CD4-positive, alpha-beta T cell (primary cell): ENCODE results near the gene CD47. TPM values are rescaled to one million over a fixed set of nuclear protein-coding genes. Genes with fewer than 3 reads are reported as not detected.

Experiments used
- ATAC-seq: fragments of 200-7000 bp; cut with Tn5 transposase; one replicate; pipeline ENCODE4 v1.10.0; 2022; ENCODE audit warnings: mild to moderate bottlenecking; ENCODE audit not compliant: poor library complexity
- CTCF ChIA-PET: fragments of 350-600 bp; sonication (Branson Sonifier 250); formaldehyde crosslinking; loops from one replicate; lab custom pipeline; 2021; ENCODE audit warnings: antibody characterized with exemption, inconsistent platforms; lab: Charles Lee
- POLR2A ChIA-PET: fragments of 350-600 bp; sonication (Branson Sonifier 250); formaldehyde crosslinking; loops from one replicate; lab custom pipeline; 2021; ENCODE audit warnings: antibody characterized with exemption, inconsistent platforms; lab: Charles Lee
- DNase-seq, 14 experiments: peaks; one replicate each; pipeline ENCODE4 v3.0.0-alpha.2; 2013 to 2020; ENCODE audit warnings: mixed read lengths in 2 of 14
- H3K27ac ChIP-seq, 2 donors: one replicate each; pipeline versions ENCODE4 v1.5.1 to v1.7.0; 2013; ENCODE audit warnings: low read length in 2 of 2, low read depth in 1 of 2, mild to moderate bottlenecking in 1 of 2
- H3K27me3 ChIP-seq, 2 experiments: 1 replicate in 1 of 2; 2 replicates in 1 of 2; pipeline versions ENCODE4 v1.6.1 to v1.7.0; 2013; ENCODE audit warnings: low read length in 2 of 2, control low read depth in 1 of 2, mild to moderate bottlenecking in 1 of 2, moderate library complexity in 1 of 2; ENCODE audit not compliant: insufficient read depth in 2 of 2, control insufficient read depth in 1 of 2
- H3K36me3 ChIP-seq: one replicate; pipeline ENCODE4 v1.6.1; 2013; ENCODE audit warnings: low read length, control low read depth; ENCODE audit not compliant: insufficient read depth
- H3K4me1 ChIP-seq: one replicate; pipeline ENCODE4 v1.6.1; 2013; ENCODE audit warnings: low read length, control low read depth; ENCODE audit not compliant: insufficient read depth
- H3K4me3 ChIP-seq: one replicate; pipeline ENCODE4 v1.5.1; 2013; ENCODE audit warnings: mild to moderate bottlenecking, low read length, moderate library complexity
- H3K9me3 ChIP-seq, 2 experiments: 1 replicate in 1 of 2; 2 replicates in 1 of 2; pipeline versions ENCODE4 v1.6.1 to v1.7.0; 2013; ENCODE audit warnings: low read length in 2 of 2, mild to moderate bottlenecking in 2 of 2, control low read depth in 1 of 2, moderate library complexity in 1 of 2; ENCODE audit not compliant: control insufficient read depth in 1 of 2, insufficient read depth in 1 of 2
- H3K27ac Mint-ChIP-seq: one replicate; pipeline ENCODE4 v1.8.0; 2020; ENCODE audit warnings: mixed read lengths
- H3K27me3 Mint-ChIP-seq: one replicate; pipeline ENCODE4 v1.8.0; 2021; ENCODE audit warnings: mixed read lengths
- H3K36me3 Mint-ChIP-seq: one replicate; pipeline ENCODE4 v1.8.0; 2021; ENCODE audit warnings: low read depth, mixed read lengths
- H3K4me1 Mint-ChIP-seq: one replicate; pipeline ENCODE4 v1.8.0; 2021; ENCODE audit warnings: low read depth, mixed read lengths
- H3K4me3 Mint-ChIP-seq: one replicate; pipeline ENCODE4 v1.8.0; 2020; ENCODE audit warnings: mild to moderate bottlenecking, mixed read lengths
- H3K9me3 Mint-ChIP-seq: one replicate; pipeline ENCODE4 v1.8.0; 2020; ENCODE audit warnings: mixed read lengths
- intact Hi-C, 2 experiments: fragments of 100-400 bp; cut with DNase I in 1 of 2; cut with micrococcal nuclease in 1 of 2; formaldehyde crosslinking; loops; one replicate each; pipeline versions ENCODE4 v1.15.1 to v1.9.0; 2023 to 2025; cut with DNase I, micrococcal nuclease
- total RNA-seq, 174 experiments: library from RNA in 2 of 174; stranded (reverse) in 2 of 174; gene quantifications; one replicate each; pipeline ENCODE4 v1.2.3 and lab custom pipeline; 2021 to 2026
- TF ChIP-seq, protein P1 (sequence below): fragments of 200-600 bp; IDR thresholded peaks from one replicate; pipeline ENCODE4 v1.8.0; 2022; ENCODE audit warnings: antibody characterized with exemption, mild to moderate bottlenecking

Gene CD47
- total RNA-seq, 2 experiments from 2014 or later = 166 to 170 TPM

DNA sequence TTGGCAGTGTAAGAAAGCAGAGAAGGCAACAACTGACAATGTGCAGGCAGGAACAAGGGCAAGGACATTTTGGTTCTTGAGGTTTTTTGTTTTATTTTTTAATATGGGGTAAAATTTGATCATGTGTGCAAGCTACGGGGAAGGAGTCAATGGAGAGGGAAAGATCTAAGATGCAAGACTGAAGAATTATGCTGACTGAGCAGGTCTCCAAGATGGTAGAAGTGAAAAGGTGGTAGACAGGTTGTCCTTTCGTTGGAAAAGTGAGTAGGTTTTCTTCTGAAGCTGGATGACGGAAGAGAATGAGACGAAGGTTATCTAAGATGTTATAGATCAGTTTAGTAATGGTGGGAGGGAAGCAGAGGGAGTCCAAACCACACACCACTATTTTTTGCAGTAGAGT, 4.2 kb downstream of the CD47 start:
- ATAC-seq (no peak), DNase-seq (no peak)
- Histone ChIP-seq H3K9me3 (peaks cover 0 to 3% of the 10 kb centered on the region in 2 experiments), H3K4me1 (peaks cover 29% of the 10 kb centered on the region), H3K27me3 (no peaks in the 10 kb centered on the region), H3K4me3 (peak overlapping the region; percentile 93), H3K36me3 (peaks cover 19% of the 10 kb centered on the region), H3K27ac (peak overlapping the region in 1 of 2 donors; percentile 9)
- Mint-ChIP-seq H3K27ac (no peak overlapping the region), H3K27me3 (no peaks in the 10 kb centered on the region), H3K9me3 (no peaks in the 10 kb centered on the region), H3K36me3 (peaks cover 28% of the 10 kb centered on the region), H3K4me3 (no peak overlapping the region), H3K4me1 (peaks cover 17% of the 10 kb centered on the region)
- POLR2A ChIA-PET = interaction anchor here (0.7 to 2.9 kb wide), 4 partner anchors 38 to 136 kb away, joined by 3 to 18 read pairs (median 3); no protein-coding TSS in a partner anchor
- TF ChIP-seq, protein P1, sequence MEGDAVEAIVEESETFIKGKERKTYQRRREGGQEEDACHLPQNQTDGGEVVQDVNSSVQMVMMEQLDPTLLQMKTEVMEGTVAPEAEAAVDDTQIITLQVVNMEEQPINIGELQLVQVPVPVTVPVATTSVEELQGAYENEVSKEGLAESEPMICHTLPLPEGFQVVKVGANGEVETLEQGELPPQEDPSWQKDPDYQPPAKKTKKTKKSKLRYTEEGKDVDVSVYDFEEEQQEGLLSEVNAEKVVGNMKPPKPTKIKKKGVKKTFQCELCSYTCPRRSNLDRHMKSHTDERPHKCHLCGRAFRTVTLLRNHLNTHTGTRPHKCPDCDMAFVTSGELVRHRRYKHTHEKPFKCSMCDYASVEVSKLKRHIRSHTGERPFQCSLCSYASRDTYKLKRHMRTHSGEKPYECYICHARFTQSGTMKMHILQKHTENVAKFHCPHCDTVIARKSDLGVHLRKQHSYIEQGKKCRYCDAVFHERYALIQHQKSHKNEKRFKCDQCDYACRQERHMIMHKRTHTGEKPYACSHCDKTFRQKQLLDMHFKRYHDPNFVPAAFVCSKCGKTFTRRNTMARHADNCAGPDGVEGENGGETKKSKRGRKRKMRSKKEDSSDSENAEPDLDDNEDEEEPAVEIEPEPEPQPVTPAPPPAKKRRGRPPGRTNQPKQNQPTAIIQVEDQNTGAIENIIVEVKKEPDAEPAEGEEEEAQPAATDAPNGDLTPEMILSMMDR = no peak
- CTCF ChIA-PET = no interaction called here
- intact Hi-C loops = loop anchor here in 1 of 2 experiments (5.0 kb wide), 1 partner anchor 34 kb away; no protein-coding TSS in a partner anchor

DNA sequence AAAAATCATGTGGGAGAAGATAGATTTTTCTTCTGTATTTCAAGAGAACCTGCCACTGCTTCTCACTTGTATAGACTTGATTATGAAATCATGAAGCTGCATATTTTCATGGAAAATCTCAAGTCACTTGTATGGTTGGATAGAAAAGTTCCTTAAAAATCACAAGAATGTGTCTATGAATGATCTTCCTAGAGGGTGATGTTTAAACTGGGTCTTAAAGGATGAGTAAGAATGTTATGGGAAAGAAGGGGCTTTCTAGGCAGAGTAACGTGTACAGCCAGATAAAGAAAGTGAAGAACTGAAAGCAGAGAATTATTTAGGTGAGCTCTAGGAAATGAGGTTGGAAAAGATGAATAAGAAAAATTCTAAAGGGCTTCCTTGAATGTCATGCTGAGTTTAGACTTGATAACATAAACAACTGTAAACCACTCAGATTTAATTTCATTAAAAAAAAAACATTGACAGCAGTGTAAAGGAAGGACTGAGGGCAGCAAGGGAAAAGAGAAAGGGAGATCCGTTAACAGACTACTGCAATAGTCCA, 5.0 kb downstream of the CD47 start:
- Histone ChIP-seq H3K27me3 (no peaks in the 10 kb centered on the region), H3K4me3 (no peak overlapping the region), H3K9me3 (no peaks in the 10 kb centered on the region), H3K4me1 (peaks cover 25% of the 10 kb centered on the region), H3K36me3 (peaks cover 21% of the 10 kb centered on the region), H3K27ac (no peak overlapping the region)
- no peak for ATAC-seq
- Mint-ChIP-seq H3K36me3 (peaks cover 29% of the 10 kb centered on the region), H3K4me1 (peaks cover 21% of the 10 kb centered on the region), H3K9me3 (no peaks in the 10 kb centered on the region), H3K4me3 (no peak overlapping the region), H3K27me3 (no peaks in the 10 kb centered on the region), H3K27ac (no peak overlapping the region)
- DNase-seq = no peak
- intact Hi-C loops = loop anchor here in 1 of 2 experiments (5.0 kb wide), 1 partner anchor 34 kb away; no protein-coding TSS in a partner anchor
- ChIA-PET POLR2A (interaction anchor here (0.7 to 2.9 kb wide), 4 partner anchors 39 to 48 kb away, joined by 3 to 18 read pairs (median 3); no protein-coding TSS in a partner anchor), CTCF (interaction anchor here (1.2 to 1.8 kb wide), 2 partner anchors 11 to 12 kb away, joined by 3 to 5 read pairs; no protein-coding TSS in a partner anchor)
- TF ChIP-seq, protein P1 = no peak

GRCh38 chr3:108085370-108085769, 5.5 kb downstream of the CD47 start:
- CTCF ChIA-PET = interaction anchor here (1.2 to 1.8 kb wide), 2 partner anchors 10 to 12 kb away, joined by 3 to 5 read pairs; no protein-coding TSS in a partner anchor
- POLR2A ChIA-PET = interaction anchor here (1.0 to 2.9 kb wide), 3 partner anchors 39 to 48 kb away, joined by 3 to 18 read pairs (median 3); no protein-coding TSS in a partner anchor
- DNase-seq (no peak), ATAC-seq (no peak)
- Mint-ChIP-seq H3K9me3 (no peaks in the 10 kb centered on the region), H3K27me3 (no peaks in the 10 kb centered on the region), H3K4me3 (no peak overlapping the region), H3K4me1 (peaks cover 26% of the 10 kb centered on the region), H3K36me3 (peaks cover 31% of the 10 kb centered on the region), H3K27ac (no peak overlapping the region)
- H3K9me3 ChIP-seq = no peaks in the 10 kb centered on the region
- no peak overlapping the region for H3K4me3 ChIP-seq
- peaks cover 25% of the 10 kb centered on the region for H3K4me1 ChIP-seq
- peaks cover 21% of the 10 kb centered on the region for H3K36me3 ChIP-seq
- intact Hi-C loops = loop anchor here in 1 of 2 experiments (5.0 kb wide), 1 partner anchor 33 kb away; no protein-coding TSS in a partner anchor
- TF ChIP-seq, protein P1 = no peak
- no peaks in the 10 kb centered on the region for H3K27me3 ChIP-seq
- no peak overlapping the region for H3K27ac ChIP-seq
